SH-SY5Y (cell line): ENCODE measurements around the gene PMP22.

Experiments
- GATA2 ChIP-seq: IDR thresholded peaks from 2 replicates; pipeline ENCODE4 v1.6.1; 2011; ENCODE audit warnings: mild to moderate bottlenecking, low read depth, low read length
- GATA3 ChIP-seq: IDR thresholded peaks from 2 replicates; pipeline ENCODE4 v1.6.1; 2011; ENCODE audit warnings: low read depth, mild to moderate bottlenecking, low read length, moderate library complexity

GRCh38 chr17:15233022-15233805 lies 31.9 kb downstream of the PMP22 start:
- no peak for TF ChIP-seq GATA2
- no peak for TF ChIP-seq GATA3
